HG03064 (cell line): ENCODE data around the gene DNAI2.
"Not testable (repeated sequence)": the region's sequence is repeated elsewhere in the genome, so short reads cannot be mapped to it uniquely, and the experiment has no call there.

Experiments used
- ATAC-seq: cut with Tn5 transposase; IDR thresholded peaks from one replicate; pipeline ENCODE4 v1.9.1; 2021; ENCODE audit warnings: low read depth; ENCODE audit not compliant: unreplicated experiment

The DNAI2 gene

GRCh38 chr17:74244548-74244947, 29.5 kb upstream of the DNAI2 start:
- ATAC-seq, result no peak

GRCh38 chr17:74245145-74245831, 28.7 kb upstream of the DNAI2 start:
- ATAC-seq, result no peak

GRCh38 chr17:74245871-74246270, 28.2 kb upstream of the DNAI2 start:
- no peak for ATAC-seq

- ATAC-seq, result no peak
Observed at GRCh38 chr17:74249590-74250270, 24.3 kb upstream of the DNAI2 start.

- ATAC-seq, result no peak
Observed at GRCh38 chr17:74250324-74250995, 23.6 kb upstream of the DNAI2 start.

GRCh38 chr17:74251051-74251450, 23.0 kb upstream of the DNAI2 start:
- no peak for ATAC-seq

- no peak for ATAC-seq
Observed at GRCh38 chr17:74251569-74251968, 22.5 kb upstream of the DNAI2 start.

- no peak for ATAC-seq
Observed at GRCh38 chr17:74252211-74252610, 21.8 kb upstream of the DNAI2 start.

GRCh38 chr17:74253036-74253435, 21.0 kb upstream of the DNAI2 start:
- ATAC-seq, result no peak

- ATAC-seq, result no peak
Observed at GRCh38 chr17:74257311-74257710, 16.7 kb upstream of the DNAI2 start.

- no peak for ATAC-seq
Observed at GRCh38 chr17:74259667-74260524, 14.1 kb upstream of the DNAI2 start.

GRCh38 chr17:74260525-74260850, 13.5 kb upstream of the DNAI2 start:
- no peak for ATAC-seq

GRCh38 chr17:74262601-74263000, 11.4 kb upstream of the DNAI2 start:
- ATAC-seq, result no peak

- ATAC-seq, result not testable (repeated sequence)
Observed at GRCh38 chr17:74267054-74267453, 7.0 kb upstream of the DNAI2 start.

GRCh38 chr17:74267579-74267978, 6.5 kb upstream of the DNAI2 start:
- ATAC-seq, result no peak

GRCh38 chr17:74267987-74268499, 6.0 kb upstream of the DNAI2 start:
- ATAC-seq, result no peak

- no peak for ATAC-seq
Observed at GRCh38 chr17:74268558-74268957, 5.5 kb upstream of the DNAI2 start.

GRCh38 chr17:74270333-74270732, 3.7 kb upstream of the DNAI2 start:
- ATAC-seq, result no peak

GRCh38 chr17:74271281-74271680, 2.8 kb upstream of the DNAI2 start:
- ATAC-seq, result no peak

GRCh38 chr17:74271901-74272561, 2.0 kb upstream of the DNAI2 start:
- no peak for ATAC-seq
